Inflammatory macrophage treated with lipopolysaccharide for 4 hours (primary cell): ENCODE data around the gene SEMA5A.

Experiments used
- DNase-seq: peaks from one replicate; pipeline ENCODE4 v3.0.0-alpha.2; 2020

Gene SEMA5A

GRCh38 chr5:9545992-9546851 is at the start of gene SEMA5A:
TSS of gene SEMA5A (minus strand) at chr5:9546075. CDS start at chr5:9379946, 166,129 bp downstream.
- no peak for DNase-seq

DNA sequence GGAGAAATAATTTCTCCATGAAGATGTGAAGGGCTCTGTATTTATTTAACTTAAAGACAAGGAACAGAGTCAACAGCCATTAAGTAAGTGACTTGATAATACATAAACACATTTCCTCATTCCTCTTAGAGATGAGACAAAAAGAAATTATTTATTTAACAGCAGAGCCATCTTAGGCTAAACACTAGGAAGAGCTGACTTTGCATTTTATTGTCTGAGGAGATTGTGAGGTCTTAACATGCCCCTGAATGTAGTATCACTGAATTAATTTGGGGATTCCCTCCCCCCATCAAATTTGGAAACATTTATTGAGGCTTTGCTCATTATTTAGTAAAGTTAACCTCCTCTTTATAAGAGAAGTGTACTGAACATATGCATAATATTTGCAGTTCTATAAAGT is 49.0 kb upstream of the SEMA5A start:
- no peak for DNase-seq

DNA sequence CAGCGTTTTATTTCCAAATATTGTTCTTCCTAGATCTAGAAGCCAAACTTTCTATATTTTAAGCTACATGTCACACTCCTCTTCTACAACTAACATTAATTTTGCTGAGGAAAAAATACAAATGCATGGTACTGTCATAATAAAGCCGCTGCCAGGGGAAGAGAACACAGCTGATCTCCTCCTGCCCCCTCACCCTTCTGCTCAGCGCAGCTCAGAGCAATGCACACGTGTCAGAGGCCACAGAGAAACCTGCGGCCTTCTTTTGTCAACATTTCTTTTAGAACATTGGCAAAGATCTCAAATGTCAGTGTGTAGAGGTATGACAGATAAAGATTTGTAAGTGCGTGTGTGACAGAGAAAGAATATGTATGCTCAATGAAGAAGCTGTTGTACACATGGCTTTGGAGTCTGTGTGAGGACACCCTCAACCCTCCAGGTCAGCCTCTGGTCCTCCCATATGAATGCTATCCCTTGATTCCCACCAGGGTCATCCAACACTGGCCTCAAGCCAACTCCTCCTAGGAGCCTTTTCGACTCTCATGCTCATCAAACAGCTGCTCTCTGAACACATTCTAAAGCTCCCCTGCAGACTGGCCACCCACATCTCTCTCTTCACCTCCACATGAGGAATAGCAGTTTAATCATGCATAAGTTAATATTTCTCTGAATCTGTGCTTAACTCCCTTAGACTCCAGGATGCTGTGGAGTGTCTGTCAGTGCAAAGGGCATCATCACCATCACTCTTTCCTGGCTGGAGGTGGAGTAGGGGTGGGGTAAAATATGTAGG is 43.4 kb upstream of the SEMA5A start:
- no peak for DNase-seq

DNA sequence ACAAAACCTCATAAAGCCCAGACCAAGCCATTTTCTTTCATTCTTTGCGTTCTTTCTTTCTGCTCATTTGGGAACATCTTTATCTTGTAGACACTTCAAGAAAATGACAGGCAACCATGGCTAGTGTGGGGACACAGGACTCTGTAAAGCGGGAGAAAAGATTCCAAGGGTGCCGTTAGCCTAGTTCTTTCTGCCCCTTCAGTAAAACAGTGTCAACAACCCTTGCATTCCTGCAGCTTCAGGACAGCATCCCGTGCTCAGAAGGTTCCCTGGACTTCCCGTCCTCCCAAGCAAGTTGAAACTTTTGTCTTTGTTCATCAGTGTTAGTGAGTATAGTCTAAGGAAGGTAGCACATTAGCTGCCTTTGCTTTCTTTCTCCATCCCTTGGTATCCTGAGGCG is 42.4 kb upstream of the SEMA5A start:
- no peak for DNase-seq

GRCh38 chr5:9587135-9587534 is 41.3 kb upstream of the SEMA5A start:
- DNase-seq, result no peak

DNA sequence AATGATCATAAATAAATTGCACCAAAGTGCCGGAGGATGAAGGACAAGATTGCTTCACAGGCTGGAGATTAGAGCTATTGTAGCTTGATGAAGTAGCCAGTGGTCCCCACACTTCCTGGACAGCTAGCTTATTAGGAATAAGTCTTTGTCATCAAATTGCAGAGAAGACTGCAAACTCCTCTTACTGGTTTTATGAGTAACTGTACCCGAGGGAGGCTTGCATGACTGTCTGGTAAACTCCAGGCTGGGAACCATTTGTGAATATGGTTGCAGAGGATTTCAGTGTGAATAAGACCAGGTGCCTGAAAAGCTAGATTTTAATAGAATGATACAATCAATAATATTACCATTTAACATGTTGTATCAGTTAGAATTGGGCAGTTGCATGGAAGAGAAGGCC is 36.5 kb upstream of the SEMA5A start:
- no peak for DNase-seq

GRCh38 chr5:9573796-9574195 is 27.9 kb upstream of the SEMA5A start:
- no peak for DNase-seq

- no peak for DNase-seq
Observed at GRCh38 chr5:9572246-9572645, 26.4 kb upstream of the SEMA5A start.

DNA sequence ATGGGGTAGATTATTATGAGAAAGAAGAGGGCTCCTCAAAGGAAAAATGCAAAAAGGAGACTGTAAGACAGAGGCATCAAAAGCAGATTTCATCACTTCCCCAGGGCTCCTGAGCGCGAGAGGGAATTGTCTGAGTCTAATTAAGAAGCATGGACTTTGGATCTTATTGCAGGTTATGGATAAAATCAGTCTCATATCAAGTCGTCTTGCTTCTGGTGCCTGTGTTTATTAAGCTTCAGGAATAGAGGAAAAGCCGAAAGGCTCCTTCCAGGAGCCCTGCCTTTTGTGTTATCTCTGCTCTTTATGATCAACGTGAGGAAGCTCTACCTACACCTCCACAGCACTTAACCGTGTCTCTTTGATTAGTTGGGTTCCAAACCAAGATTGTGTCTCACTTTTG is 25.0 kb upstream of the SEMA5A start:
- no peak for DNase-seq

GRCh38 chr5:9567039-9567438 is 21.2 kb upstream of the SEMA5A start:
- DNase-seq, result no peak

GRCh38 chr5:9564752-9565151 is 18.9 kb upstream of the SEMA5A start:
- no peak for DNase-seq

GRCh38 chr5:9562141-9562540 is 16.3 kb upstream of the SEMA5A start:
- DNase-seq, result no peak

DNA sequence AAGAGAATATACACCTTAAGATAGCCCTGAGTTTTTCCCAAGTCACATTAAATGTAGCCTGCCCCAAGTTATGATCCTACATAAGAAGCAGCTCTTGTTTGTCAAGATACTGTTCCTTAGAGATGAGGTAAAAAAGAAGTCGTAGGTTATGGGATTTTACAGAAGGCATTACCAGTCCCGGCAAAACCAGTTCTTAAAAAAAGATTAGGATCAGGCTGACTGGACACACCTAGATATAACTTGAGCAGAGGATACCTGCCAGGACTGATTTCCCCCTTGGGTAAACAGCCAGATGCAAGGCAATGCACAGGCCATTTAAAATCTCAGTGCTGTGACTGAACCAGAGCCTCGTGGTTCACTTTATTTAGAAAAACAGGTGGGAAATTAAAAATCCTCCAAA is 14.1 kb upstream of the SEMA5A start:
- no peak for DNase-seq

- DNase-seq, result no peak
Observed at GRCh38 chr5:9558319-9558965, 12.6 kb upstream of the SEMA5A start.

DNA sequence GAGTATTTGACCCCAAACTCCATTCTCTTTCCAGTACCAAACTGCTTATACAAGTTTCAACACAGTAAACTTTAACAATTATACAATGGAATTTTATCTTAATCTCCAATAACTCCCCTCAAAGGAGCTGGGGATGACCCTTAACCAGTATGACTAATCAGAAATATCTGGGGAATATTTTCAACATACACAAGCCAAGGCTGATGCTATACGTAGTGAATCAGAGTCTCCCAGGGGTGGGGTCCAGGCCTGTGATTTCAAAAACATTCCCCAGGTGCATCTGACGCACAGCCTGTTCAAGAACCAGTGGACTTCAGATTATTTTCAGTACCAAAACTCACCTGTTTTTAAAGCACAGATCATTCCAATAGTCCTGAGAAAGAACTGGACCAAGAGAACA is 11.8 kb upstream of the SEMA5A start:
- DNase-seq, result no peak

- DNase-seq, result no peak
Observed at GRCh38 chr5:9555961-9556360, 10.1 kb upstream of the SEMA5A start.

DNA sequence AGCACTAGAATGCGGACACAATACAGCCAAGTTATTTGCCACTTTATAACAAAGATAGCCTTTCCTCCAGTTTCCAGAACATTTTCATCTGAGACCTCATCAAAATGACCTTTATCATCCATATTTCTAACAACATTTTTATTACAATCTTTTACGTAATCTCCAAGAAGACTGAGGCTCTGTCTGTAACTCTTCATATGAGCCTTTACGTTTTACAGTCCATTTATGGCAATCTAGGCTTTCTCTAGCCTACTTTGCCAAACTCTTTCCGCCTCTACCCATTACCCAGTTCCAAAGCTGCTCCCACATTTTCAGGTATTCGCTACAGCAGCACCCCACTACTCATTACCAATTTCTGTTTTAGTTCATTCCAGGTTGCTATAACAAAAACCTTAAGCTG is 8.2 kb upstream of the SEMA5A start:
- DNase-seq, result no peak

DNA sequence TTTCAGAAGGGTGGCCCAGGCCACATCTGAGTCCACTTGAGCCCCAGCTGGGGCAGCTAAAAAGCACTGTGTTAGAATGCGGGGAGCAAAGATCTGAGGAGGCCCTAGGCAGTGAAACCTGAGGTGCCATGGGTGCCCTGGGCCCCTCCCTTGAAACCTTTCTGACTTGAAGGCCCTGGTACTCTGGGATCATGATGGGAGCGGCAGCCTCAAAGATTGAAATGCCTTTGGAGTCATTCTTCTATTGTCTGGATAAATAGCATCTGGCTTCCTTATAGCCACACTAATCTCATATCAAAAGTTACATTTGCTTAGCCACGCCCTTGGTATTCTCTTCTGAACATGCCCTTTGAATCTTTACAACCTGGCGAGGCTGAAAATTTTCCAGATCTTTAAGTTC is 7.7 kb upstream of the SEMA5A start:
- DNase-seq, result no peak

GRCh38 chr5:9551567-9552537 is 6.0 kb upstream of the SEMA5A start:
- no peak for DNase-seq

DNA sequence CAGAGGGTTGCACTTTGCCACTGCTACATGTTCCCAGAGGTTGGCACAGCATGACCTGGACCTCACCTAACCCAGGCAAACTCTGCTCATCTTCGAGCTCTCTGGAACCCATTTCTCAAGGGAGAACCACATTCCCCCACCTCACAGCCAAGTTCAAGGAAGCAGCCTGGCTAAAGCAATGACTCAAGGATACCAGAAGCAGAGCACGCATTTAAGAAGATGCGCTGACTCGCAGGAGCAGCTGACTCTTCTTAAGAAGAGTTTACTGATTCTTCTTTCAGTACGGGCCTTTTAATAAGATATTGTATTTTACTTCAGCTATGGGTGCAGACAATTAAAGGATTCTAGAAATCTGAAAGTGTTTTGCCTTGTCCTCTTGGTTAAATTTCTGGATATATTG is 4.1 kb upstream of the SEMA5A start:
- DNase-seq, result no peak

DNA sequence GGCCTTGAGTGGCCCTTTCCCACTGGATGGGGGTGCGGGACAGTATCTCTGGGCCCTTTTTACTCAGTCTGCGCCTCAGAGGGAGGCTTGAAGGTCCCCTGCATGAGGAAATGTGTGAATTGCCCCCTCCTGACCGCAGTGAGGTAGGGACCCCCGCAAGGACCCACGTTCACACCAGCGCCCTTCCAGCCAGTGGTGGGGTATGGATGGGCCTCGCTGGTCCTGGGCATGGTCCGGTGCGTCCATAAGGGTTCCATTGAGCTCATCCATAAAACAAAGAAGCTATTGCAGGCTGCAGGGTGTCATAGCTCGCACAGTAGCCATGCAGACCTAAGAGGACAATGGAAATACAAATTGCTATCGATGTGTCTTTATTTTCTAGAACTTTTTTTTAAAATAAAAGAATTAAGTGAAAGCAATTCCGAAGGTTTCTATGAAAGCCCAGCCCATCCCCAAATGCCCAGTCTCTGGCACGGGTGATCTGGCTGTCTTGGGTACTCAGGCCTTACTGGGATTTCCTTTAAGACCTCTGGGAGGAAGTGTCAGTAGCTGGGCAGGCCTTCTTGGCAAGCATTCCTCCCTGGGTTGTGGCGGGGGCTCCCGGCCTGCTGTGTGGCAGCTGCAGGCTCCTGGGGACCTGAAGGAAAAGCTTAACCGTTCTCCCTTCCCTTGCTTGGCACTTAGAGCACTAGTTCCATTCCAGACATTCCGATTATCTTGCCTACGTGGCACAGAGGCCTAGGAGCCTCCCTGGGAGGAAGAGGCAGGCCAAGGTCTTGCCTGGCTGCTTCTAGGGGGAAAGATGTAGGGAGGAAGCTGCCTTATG is 1.5 kb upstream of the SEMA5A start:
- DNase-seq, result no peak
